ENCODE data around the gene MAP3K14.
"Not testable (repeated sequence)": the region's sequence is repeated elsewhere in the genome, so short reads cannot be mapped to it uniquely, and the experiment has no call there.

MAP3K14 gene

GRCh38 chr17:45262516-45263476 is 54.0 kb downstream of the MAP3K14 start:
- Histone ChIP-seq H3K9ac (ENCODE audit: low read depth, low read length) (peak overlapping the region; percentile 46), H3K9me3 (ENCODE audit: control insufficient read depth, insufficient read depth, low read length) (no peaks in the 10 kb centered on the region), H3K36me3 (ENCODE audit: insufficient read depth, low read length) (peaks cover 9% of the 10 kb centered on the region), H3K4me1 (ENCODE audit: insufficient read depth, low read length) (peaks cover 13% of the 10 kb centered on the region; the same call in 1 of the 2 replicates)

GRCh38 chr17:45261577-45262515 is 55.0 kb downstream of the MAP3K14 start, which contains the start of gene SPATA32:
Gene SPATA32, minus strand, starts transcription at chr17:45262094. Its CDS starts 78 bp downstream, at chr17:45262016.
- H3K9ac ChIP-seq (ENCODE audit: low read depth, low read length) = peak within 1 kb of the TSS; percentile 46
- no peaks in the 10 kb centered on the region for H3K9me3 ChIP-seq (ENCODE audit: control insufficient read depth, insufficient read depth, low read length)
- peaks cover 13% of the 10 kb centered on the region; the same call in 1 of the 2 replicates for H3K4me1 ChIP-seq (ENCODE audit: insufficient read depth, low read length)
- peaks cover 8% of the 10 kb centered on the region; the same call in 1 of the 2 replicates for H3K36me3 ChIP-seq (ENCODE audit: insufficient read depth, low read length)

- Histone ChIP-seq H3K4me1 (ENCODE audit: insufficient read depth, low read length) (peaks cover 18% of the 10 kb centered on the region), H3K9ac (ENCODE audit: low read depth, low read length) (no peak overlapping the region)
Measured at GRCh38 chr17:45260204-45260783, 56.5 kb downstream of the MAP3K14 start.

GRCh38 chr17:45258981-45259380 is 57.8 kb downstream of the MAP3K14 start:
- Histone ChIP-seq H3K4me1 (ENCODE audit: insufficient read depth, low read length) (peaks cover 18% of the 10 kb centered on the region), H3K36me3 (ENCODE audit: insufficient read depth, low read length) (no peaks in the 10 kb centered on the region; the same call in 1 of the 2 replicates), H3K9ac (ENCODE audit: low read depth, low read length) (no peak overlapping the region), H3K9me3 (ENCODE audit: control insufficient read depth, insufficient read depth, low read length) (no peaks in the 10 kb centered on the region)

More at GRCh38 chr17:45260204-45260783, 56.5 kb downstream of the MAP3K14 start:
- no peaks in the 10 kb centered on the region; the same call in 1 of the 2 replicates for H3K36me3 ChIP-seq (ENCODE audit: insufficient read depth, low read length)
- H3K9me3 ChIP-seq (ENCODE audit: control insufficient read depth, insufficient read depth, low read length) = no peaks in the 10 kb centered on the region

GRCh38 chr17:45257115-45257514 is 59.7 kb downstream of the MAP3K14 start:
- Histone ChIP-seq H3K4me1 (ENCODE audit: insufficient read depth, low read length) (peaks cover 8% of the 10 kb centered on the region), H3K9me3 (ENCODE audit: control insufficient read depth, insufficient read depth, low read length) (no peaks in the 10 kb centered on the region), H3K9ac (ENCODE audit: low read depth, low read length) (no peak overlapping the region; the same call in 1 of the 2 replicates), H3K36me3 (ENCODE audit: insufficient read depth, low read length) (no peaks in the 10 kb centered on the region)

- Histone ChIP-seq H3K4me1 (ENCODE audit: insufficient read depth, low read length) (peaks cover 7% of the 10 kb centered on the region), H3K36me3 (ENCODE audit: insufficient read depth, low read length) (no peaks in the 10 kb centered on the region), H3K9me3 (ENCODE audit: control insufficient read depth, insufficient read depth, low read length) (no peaks in the 10 kb centered on the region), H3K9ac (ENCODE audit: low read depth, low read length) (no peak overlapping the region; the same call in 1 of the 2 replicates)
Measured at GRCh38 chr17:45256114-45256966, 60.5 kb downstream of the MAP3K14 start.

- Histone ChIP-seq H3K9ac (ENCODE audit: low read depth, low read length) (no peak overlapping the region), H3K9me3 (ENCODE audit: control insufficient read depth, insufficient read depth, low read length) (no peaks in the 10 kb centered on the region)
Measured at GRCh38 chr17:45255358-45255757, 61.5 kb downstream of the MAP3K14 start.

GRCh38 chr17:45253879-45254278 is 62.9 kb downstream of the MAP3K14 start:
- H3K9me3 ChIP-seq (ENCODE audit: control insufficient read depth, insufficient read depth, low read length) = no peaks in the 10 kb centered on the region
- H3K36me3 ChIP-seq (ENCODE audit: insufficient read depth, low read length) = no peaks in the 10 kb centered on the region
- H3K4me1 ChIP-seq (ENCODE audit: insufficient read depth, low read length) = peaks cover 7% of the 10 kb centered on the region
- H3K9ac ChIP-seq (ENCODE audit: low read depth, low read length) = no peak overlapping the region

More at GRCh38 chr17:45255358-45255757, 61.5 kb downstream of the MAP3K14 start:
- Histone ChIP-seq H3K4me1 (ENCODE audit: insufficient read depth, low read length) (peaks cover 5% of the 10 kb centered on the region), H3K36me3 (ENCODE audit: insufficient read depth, low read length) (no peaks in the 10 kb centered on the region)

- H3K4me1 ChIP-seq (ENCODE audit: insufficient read depth, low read length) = peaks cover 12% of the 10 kb centered on the region
- not testable (repeated sequence) for H3K36me3 ChIP-seq (ENCODE audit: insufficient read depth, low read length); H3K9ac ChIP-seq (ENCODE audit: low read depth, low read length); H3K9me3 ChIP-seq (ENCODE audit: control insufficient read depth, insufficient read depth, low read length)
Measured at GRCh38 chr17:45253237-45253636, 63.6 kb downstream of the MAP3K14 start.

GRCh38 chr17:45251931-45252330 is 64.9 kb downstream of the MAP3K14 start:
- Histone ChIP-seq H3K9ac (ENCODE audit: low read depth, low read length) (no peak overlapping the region), H3K9me3 (ENCODE audit: control insufficient read depth, insufficient read depth, low read length) (no peaks in the 10 kb centered on the region), H3K36me3 (ENCODE audit: insufficient read depth, low read length) (no peaks in the 10 kb centered on the region), H3K4me1 (ENCODE audit: insufficient read depth, low read length) (peaks cover 12% of the 10 kb centered on the region)

- Histone ChIP-seq H3K36me3 (ENCODE audit: insufficient read depth, low read length) (no peaks in the 10 kb centered on the region), H3K9ac (ENCODE audit: low read depth, low read length) (peak overlapping the region; percentile 85), H3K9me3 (ENCODE audit: control insufficient read depth, insufficient read depth, low read length) (no peaks in the 10 kb centered on the region), H3K4me1 (ENCODE audit: insufficient read depth, low read length) (peaks cover 9% of the 10 kb centered on the region; the same call in 1 of the 2 replicates)
Measured at GRCh38 chr17:45248132-45248957, 68.5 kb downstream of the MAP3K14 start.

- H3K9me3 ChIP-seq (ENCODE audit: control insufficient read depth, insufficient read depth, low read length) = no peaks in the 10 kb centered on the region
- H3K4me1 ChIP-seq (ENCODE audit: insufficient read depth, low read length) = peaks cover 9% of the 10 kb centered on the region; the same call in 1 of the 2 replicates
- H3K36me3 ChIP-seq (ENCODE audit: insufficient read depth, low read length) = no peaks in the 10 kb centered on the region
- H3K9ac ChIP-seq (ENCODE audit: low read depth, low read length) = peak overlapping the region; percentile 85
Measured at GRCh38 chr17:45247429-45248131, 69.2 kb downstream of the MAP3K14 start.
